ENCODE measurements around the gene FGF6.

FGF6 gene

DNA sequence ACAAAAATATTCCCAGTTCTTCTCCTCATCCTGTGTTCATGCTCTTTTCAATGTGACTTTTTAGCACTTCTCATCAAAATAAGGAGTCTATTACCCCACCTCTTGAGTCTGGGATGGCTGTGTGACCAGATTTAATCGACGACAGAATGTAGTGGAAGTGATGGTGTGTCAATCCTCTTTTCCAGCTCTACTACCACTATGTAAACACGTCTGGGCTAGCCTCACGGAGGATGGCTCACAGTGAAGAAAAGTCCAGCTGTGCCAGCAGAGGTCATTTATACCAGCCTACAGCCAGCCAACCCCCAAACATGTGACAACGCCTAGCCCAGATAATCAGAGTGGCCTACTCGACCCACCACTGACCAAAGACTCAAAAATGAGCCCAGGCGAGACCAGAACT lies 37.3 kb upstream of the FGF6 start:
- no peaks in the 10 kb centered on the region for H3K27me3 ChIP-seq (ENCODE audit: insufficient read depth, low read length)
- H3K36me3 ChIP-seq (ENCODE audit: insufficient read depth, low read length), result no peaks in the 10 kb centered on the region
- H3K9me2 ChIP-seq (ENCODE audit: low read depth, low read length), result no peaks in the 10 kb centered on the region
- no peak overlapping the region for H3K27ac ChIP-seq (ENCODE audit: low read depth, low read length, poor library complexity, severe bottlenecking)
- H3K4me2 ChIP-seq (ENCODE audit: low read length), result no peak overlapping the region
- H3K9ac ChIP-seq (ENCODE audit: low read length), result no peak overlapping the region
- TF ChIP-seq EZH2 (IDR thresholded peaks at IDR 0.05; ENCODE audit: borderline replicate concordance, low read length), result no peak
- TF ChIP-seq, protein P1, sequence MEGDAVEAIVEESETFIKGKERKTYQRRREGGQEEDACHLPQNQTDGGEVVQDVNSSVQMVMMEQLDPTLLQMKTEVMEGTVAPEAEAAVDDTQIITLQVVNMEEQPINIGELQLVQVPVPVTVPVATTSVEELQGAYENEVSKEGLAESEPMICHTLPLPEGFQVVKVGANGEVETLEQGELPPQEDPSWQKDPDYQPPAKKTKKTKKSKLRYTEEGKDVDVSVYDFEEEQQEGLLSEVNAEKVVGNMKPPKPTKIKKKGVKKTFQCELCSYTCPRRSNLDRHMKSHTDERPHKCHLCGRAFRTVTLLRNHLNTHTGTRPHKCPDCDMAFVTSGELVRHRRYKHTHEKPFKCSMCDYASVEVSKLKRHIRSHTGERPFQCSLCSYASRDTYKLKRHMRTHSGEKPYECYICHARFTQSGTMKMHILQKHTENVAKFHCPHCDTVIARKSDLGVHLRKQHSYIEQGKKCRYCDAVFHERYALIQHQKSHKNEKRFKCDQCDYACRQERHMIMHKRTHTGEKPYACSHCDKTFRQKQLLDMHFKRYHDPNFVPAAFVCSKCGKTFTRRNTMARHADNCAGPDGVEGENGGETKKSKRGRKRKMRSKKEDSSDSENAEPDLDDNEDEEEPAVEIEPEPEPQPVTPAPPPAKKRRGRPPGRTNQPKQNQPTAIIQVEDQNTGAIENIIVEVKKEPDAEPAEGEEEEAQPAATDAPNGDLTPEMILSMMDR (IDR thresholded peaks at IDR 0.05; ENCODE audit: low read length), result no peak
- no peak overlapping the region for H2AFZ ChIP-seq (ENCODE audit: low read length)
- H3K4me1 ChIP-seq (ENCODE audit: insufficient read depth, low read length, severe bottlenecking), result no peaks in the 10 kb centered on the region
- H3K4me3 ChIP-seq (ENCODE audit: low read depth, low read length, poor library complexity, severe bottlenecking), result no peak overlapping the region
- H3F3A ChIP-seq (ENCODE audit: insufficient read depth, low read length), result no peaks in the 10 kb centered on the region
- H3K79me2 ChIP-seq (ENCODE audit: insufficient read depth, low read length), result no peaks in the 10 kb centered on the region
- peaks cover 11% of the 10 kb centered on the region; the same call in 1 of the 2 replicates for H3K9me3 ChIP-seq (ENCODE audit: low read length)
- H4K20me1 ChIP-seq (ENCODE audit: insufficient read depth, low read length), result no peaks in the 10 kb centered on the region

DNA sequence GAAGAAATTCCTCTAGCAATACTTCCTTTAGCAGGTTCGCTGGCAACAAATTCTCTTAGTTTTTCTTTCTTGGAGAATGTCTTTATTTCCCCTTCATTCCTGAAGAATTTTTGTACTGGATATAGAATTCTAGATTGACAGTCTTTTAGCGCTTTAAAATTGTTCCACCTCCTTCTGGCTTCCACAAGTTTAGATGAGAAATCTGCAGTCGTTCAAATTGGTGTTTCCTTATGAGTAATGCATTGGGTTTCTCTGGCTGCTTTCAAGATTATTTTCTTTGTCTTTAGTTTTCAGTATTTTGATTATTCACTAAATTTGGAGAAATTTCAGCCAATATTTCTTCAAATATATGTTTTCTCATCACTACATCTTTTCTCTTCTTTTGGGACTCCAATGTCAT lies 33.3 kb upstream of the FGF6 start:
- Histone ChIP-seq H3K9me2 (ENCODE audit: low read depth, low read length) (no peaks in the 10 kb centered on the region), H4K20me1 (ENCODE audit: insufficient read depth, low read length) (no peaks in the 10 kb centered on the region), H3K4me1 (ENCODE audit: insufficient read depth, low read length, severe bottlenecking) (no peaks in the 10 kb centered on the region), H3F3A (ENCODE audit: insufficient read depth, low read length) (no peaks in the 10 kb centered on the region), H3K9ac (ENCODE audit: low read length) (no peak overlapping the region), H3K9me3 (ENCODE audit: low read length) (peaks cover 11% of the 10 kb centered on the region; the same call in 1 of the 2 replicates), H3K27ac (ENCODE audit: low read depth, low read length, poor library complexity, severe bottlenecking) (no peak overlapping the region), H3K4me3 (ENCODE audit: low read depth, low read length, poor library complexity, severe bottlenecking) (no peak overlapping the region), H3K27me3 (ENCODE audit: insufficient read depth, low read length) (no peaks in the 10 kb centered on the region; the same call in 1 of the 2 replicates), H3K36me3 (ENCODE audit: insufficient read depth, low read length) (no peaks in the 10 kb centered on the region), H3K4me2 (ENCODE audit: low read length) (no peak overlapping the region), H3K79me2 (ENCODE audit: insufficient read depth, low read length) (no peaks in the 10 kb centered on the region), H2AFZ (ENCODE audit: low read length) (no peak overlapping the region)
- no peak for TF ChIP-seq EZH2 (IDR thresholded peaks at IDR 0.05; ENCODE audit: borderline replicate concordance, low read length)
- TF ChIP-seq, protein P1 (IDR thresholded peaks at IDR 0.05; ENCODE audit: low read length), result no peak

DNA sequence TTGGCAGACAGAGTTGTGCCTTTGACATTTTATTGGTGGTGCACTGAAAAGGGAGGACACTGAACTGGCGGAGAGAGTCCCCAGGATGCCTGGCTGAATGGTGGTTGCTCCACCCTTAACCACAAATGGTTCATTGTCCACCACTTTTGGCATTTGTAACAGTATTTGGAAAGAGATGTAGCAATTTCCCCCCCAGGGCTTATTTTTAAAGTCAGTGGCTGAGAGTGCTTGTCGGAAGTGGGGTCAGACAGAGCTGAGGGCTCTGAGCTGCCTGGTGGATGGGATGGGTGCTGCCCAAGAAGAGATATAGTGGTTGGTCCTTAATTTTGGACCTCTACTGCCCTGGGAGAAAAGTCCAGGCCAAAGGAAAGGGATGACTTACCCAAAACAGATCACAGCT lies 31.5 kb upstream of the FGF6 start:
- H3K27ac ChIP-seq (ENCODE audit: low read depth, low read length, poor library complexity, severe bottlenecking), result no peak overlapping the region
- peaks cover 11% of the 10 kb centered on the region; the same call in 1 of the 2 replicates for H3K9me3 ChIP-seq (ENCODE audit: low read length)
- H2AFZ ChIP-seq (ENCODE audit: low read length), result no peak overlapping the region
- H3F3A ChIP-seq (ENCODE audit: insufficient read depth, low read length), result no peaks in the 10 kb centered on the region
- H3K4me2 ChIP-seq (ENCODE audit: low read length), result no peak overlapping the region
- H3K9me2 ChIP-seq (ENCODE audit: low read depth, low read length), result no peaks in the 10 kb centered on the region
- no peaks in the 10 kb centered on the region for H3K79me2 ChIP-seq (ENCODE audit: insufficient read depth, low read length)
- no peak overlapping the region for H3K9ac ChIP-seq (ENCODE audit: low read length)
- no peaks in the 10 kb centered on the region for H3K4me1 ChIP-seq (ENCODE audit: insufficient read depth, low read length, severe bottlenecking)
- no peak overlapping the region for H3K4me3 ChIP-seq (ENCODE audit: low read depth, low read length, poor library complexity, severe bottlenecking)
- no peaks in the 10 kb centered on the region for H4K20me1 ChIP-seq (ENCODE audit: insufficient read depth, low read length)
- no peaks in the 10 kb centered on the region for H3K36me3 ChIP-seq (ENCODE audit: insufficient read depth, low read length)
- TF ChIP-seq EZH2 (IDR thresholded peaks at IDR 0.05; ENCODE audit: borderline replicate concordance, low read length), result no peak
- TF ChIP-seq, protein P1 (IDR thresholded peaks at IDR 0.05; ENCODE audit: low read length), result no peak
- H3K27me3 ChIP-seq (ENCODE audit: insufficient read depth, low read length), result no peaks in the 10 kb centered on the region; the same call in 1 of the 2 replicates

Data from OCI-LY1 (cell line).